ENCODE measurements around the gene ACOXL.

Gene ACOXL

DNA sequence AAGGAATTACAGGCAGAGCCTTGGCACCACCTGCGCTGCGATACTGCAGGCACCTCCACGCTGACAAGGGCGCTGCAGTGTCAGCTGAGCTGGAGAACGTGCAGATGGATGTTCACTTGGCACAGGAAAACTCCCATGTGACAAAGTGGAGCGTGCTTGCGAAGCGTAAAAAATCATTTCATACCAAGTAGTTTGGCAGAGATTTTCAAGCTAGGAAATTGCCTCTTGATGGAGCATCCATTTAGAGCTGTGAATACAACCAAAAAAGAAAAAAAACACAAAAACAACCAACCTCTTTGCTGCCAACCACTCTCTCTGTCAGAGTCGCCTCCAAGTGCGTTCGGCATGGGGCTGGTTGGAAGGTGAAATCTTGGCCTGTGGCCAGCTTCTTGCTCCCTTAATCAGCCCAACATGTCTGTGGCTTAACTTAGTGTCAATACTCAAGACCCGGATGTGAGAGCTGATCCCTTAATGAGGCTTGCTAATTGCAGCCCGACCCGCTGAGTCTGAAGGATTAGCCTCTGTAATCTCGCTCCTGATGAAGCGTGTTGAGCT is 38.1 kb downstream of the ACOXL start:
- H4K8ac ChIP-seq (ENCODE audit: low read depth, low read length) = no peak overlapping the region
- H3K18ac ChIP-seq (ENCODE audit: low read length) = no peak overlapping the region
- H2AK5ac ChIP-seq (ENCODE audit: low read length) = no peak overlapping the region
- H3K9ac ChIP-seq (ENCODE audit: low read length) = no peak overlapping the region
- no peak for DNase-seq
- no peak overlapping the region for H4K91ac ChIP-seq (ENCODE audit: low read depth, low read length)
- no CpG with 5 or more reads among the region's 16 CpGs for WGBS (ENCODE audit: extremely low coverage, insufficient coverage, insufficient read length)
- H3K27ac ChIP-seq (ENCODE audit: low read depth, low read length) = no peak overlapping the region
- no peak overlapping the region for H3K4ac ChIP-seq (ENCODE audit: low read depth, low read length)
- H3K36me3 ChIP-seq (ENCODE audit: control insufficient read depth in 1 of 2, insufficient read depth in 2 of 2, low read length in 2 of 2) = no peaks in the 10 kb centered on the region
- H3K4me3 ChIP-seq (ENCODE audit: low read depth, low read length) = no peak overlapping the region
- H2AFZ ChIP-seq (ENCODE audit: insufficient read depth, low read length, poor library complexity) = no peak overlapping the region
- H3K23ac ChIP-seq (ENCODE audit: low read length) = peak overlapping the region; percentile 19
- H3K79me2 ChIP-seq (ENCODE audit: control insufficient read depth, insufficient read depth, low read length, poor library complexity) = no peaks in the 10 kb centered on the region
- no peak overlapping the region for H3K14ac ChIP-seq (ENCODE audit: low read length)
- H4K12ac ChIP-seq (ENCODE audit: low read depth, low read length) = no peak overlapping the region
- H3K27me3 ChIP-seq (ENCODE audit: insufficient read depth, low read length) = no peaks in the 10 kb centered on the region
- H3K79me1 ChIP-seq (ENCODE audit: low read length) = no peaks in the 10 kb centered on the region
- H3K4me1 ChIP-seq (ENCODE audit: control insufficient read depth in 1 of 2, insufficient read depth in 2 of 2, low read length in 2 of 2) = no peaks in the 10 kb centered on the region
- no peak overlapping the region for H2BK120ac ChIP-seq (ENCODE audit: insufficient read depth, low read length, poor library complexity)
- H2BK5ac ChIP-seq (ENCODE audit: low read depth, low read length, poor library complexity) = no peak overlapping the region
- H2BK12ac ChIP-seq (ENCODE audit: low read length) = no peak overlapping the region
- H3K9me3 ChIP-seq (ENCODE audit: insufficient read depth, low read depth, low read length) = peaks cover 2% of the 10 kb centered on the region
- no peak overlapping the region for H3K4me2 ChIP-seq (ENCODE audit: low read length)

DNA sequence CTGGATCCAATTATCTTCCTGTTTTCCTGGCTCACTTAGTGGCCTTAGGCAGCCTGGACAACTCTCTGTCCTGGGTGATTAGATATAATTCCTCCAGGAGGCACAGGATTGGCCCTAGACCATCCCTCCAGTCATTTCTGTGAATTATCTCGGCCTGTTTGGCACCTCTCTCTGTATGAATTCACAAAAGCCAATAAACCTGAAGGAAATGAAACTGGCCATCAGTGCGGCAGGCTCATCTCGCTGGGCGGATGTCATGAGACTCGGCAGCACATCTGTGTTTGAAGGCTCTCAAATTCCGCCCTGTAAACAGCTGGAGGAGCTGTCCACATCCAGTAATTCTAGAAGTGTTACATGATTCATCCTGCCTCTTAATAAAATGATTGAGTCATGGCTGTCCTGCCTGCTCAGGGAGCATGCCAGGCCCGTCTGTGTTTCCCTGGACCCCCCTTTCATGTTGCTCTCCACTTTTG is 38.6 kb downstream of the ACOXL start:
- Histone ChIP-seq H3K4me2 (ENCODE audit: low read length) (no peak overlapping the region), H3K4me3 (ENCODE audit: low read depth, low read length) (no peak overlapping the region), H2AFZ (ENCODE audit: insufficient read depth, low read length, poor library complexity) (no peak overlapping the region), H3K14ac (ENCODE audit: low read length) (no peak overlapping the region), H3K18ac (ENCODE audit: low read length) (no peak overlapping the region), H3K9ac (ENCODE audit: low read length) (no peak overlapping the region), H3K4ac (ENCODE audit: low read depth, low read length) (no peak overlapping the region), H3K9me3 (ENCODE audit: insufficient read depth, low read depth, low read length) (peaks cover 2% of the 10 kb centered on the region), H3K27me3 (ENCODE audit: insufficient read depth, low read length) (no peaks in the 10 kb centered on the region), H3K79me1 (ENCODE audit: low read length) (no peaks in the 10 kb centered on the region), H3K23ac (ENCODE audit: low read length) (no peak overlapping the region), H3K36me3 (ENCODE audit: control insufficient read depth in 1 of 2, insufficient read depth in 2 of 2, low read length in 2 of 2) (no peaks in the 10 kb centered on the region), H2AK5ac (ENCODE audit: low read length) (no peak overlapping the region), H3K79me2 (ENCODE audit: control insufficient read depth, insufficient read depth, low read length, poor library complexity) (no peaks in the 10 kb centered on the region), H4K8ac (ENCODE audit: low read depth, low read length) (no peak overlapping the region), H2BK5ac (ENCODE audit: low read depth, low read length, poor library complexity) (no peak overlapping the region), H4K91ac (ENCODE audit: low read depth, low read length) (no peak overlapping the region), H3K4me1 (ENCODE audit: control insufficient read depth in 1 of 2, insufficient read depth in 2 of 2, low read length in 2 of 2) (no peaks in the 10 kb centered on the region), H2BK120ac (ENCODE audit: insufficient read depth, low read length, poor library complexity) (no peak overlapping the region), H4K12ac (ENCODE audit: low read depth, low read length) (no peak overlapping the region), H2BK12ac (ENCODE audit: low read length) (no peak overlapping the region), H3K27ac (ENCODE audit: low read depth, low read length) (no peak overlapping the region)
- WGBS (ENCODE audit: extremely low coverage, insufficient coverage, insufficient read length) = no CpG with 5 or more reads among the region's 7 CpGs
- DNase-seq = no peak

- Histone ChIP-seq H3K27ac (ENCODE audit: low read depth, low read length) (no peak overlapping the region), H2AK5ac (ENCODE audit: low read length) (no peak overlapping the region), H3K14ac (ENCODE audit: low read length) (no peak overlapping the region), H4K12ac (ENCODE audit: low read depth, low read length) (no peak overlapping the region), H3K79me2 (ENCODE audit: control insufficient read depth, insufficient read depth, low read length, poor library complexity) (no peaks in the 10 kb centered on the region), H2BK5ac (ENCODE audit: low read depth, low read length, poor library complexity) (no peak overlapping the region), H3K23ac (ENCODE audit: low read length) (no peak overlapping the region), H3K4me3 (ENCODE audit: low read depth, low read length) (no peak overlapping the region), H3K4me1 (ENCODE audit: control insufficient read depth in 1 of 2, insufficient read depth in 2 of 2, low read length in 2 of 2) (no peaks in the 10 kb centered on the region), H3K4ac (ENCODE audit: low read depth, low read length) (no peak overlapping the region), H2BK12ac (ENCODE audit: low read length) (no peak overlapping the region), H3K9ac (ENCODE audit: low read length) (no peak overlapping the region), H3K18ac (ENCODE audit: low read length) (no peak overlapping the region), H3K79me1 (ENCODE audit: low read length) (no peaks in the 10 kb centered on the region), H3K27me3 (ENCODE audit: insufficient read depth, low read length) (no peaks in the 10 kb centered on the region), H3K4me2 (ENCODE audit: low read length) (no peak overlapping the region), H3K9me3 (ENCODE audit: insufficient read depth, low read depth, low read length) (peaks cover 2% of the 10 kb centered on the region), H4K8ac (ENCODE audit: low read depth, low read length) (no peak overlapping the region), H2AFZ (ENCODE audit: insufficient read depth, low read length, poor library complexity) (no peak overlapping the region), H4K91ac (ENCODE audit: low read depth, low read length) (no peak overlapping the region), H3K36me3 (ENCODE audit: control insufficient read depth in 1 of 2, insufficient read depth in 2 of 2, low read length in 2 of 2) (no peaks in the 10 kb centered on the region), H2BK120ac (ENCODE audit: insufficient read depth, low read length, poor library complexity) (no peak overlapping the region)
- no CpG with 5 or more reads among the region's 5 CpGs for WGBS (ENCODE audit: extremely low coverage, insufficient coverage, insufficient read length)
- no peak for DNase-seq
These were observed 39.4 kb downstream of the ACOXL start for GRCh38 chr2:110771547-110772382.

- H3K9me3 ChIP-seq (ENCODE audit: insufficient read depth, low read depth, low read length) = peaks cover 2% of the 10 kb centered on the region
- no peak overlapping the region for H2BK120ac ChIP-seq (ENCODE audit: insufficient read depth, low read length, poor library complexity)
- no peak overlapping the region for H3K4ac ChIP-seq (ENCODE audit: low read depth, low read length)
- H4K91ac ChIP-seq (ENCODE audit: low read depth, low read length) = no peak overlapping the region
- no peak overlapping the region for H3K18ac ChIP-seq (ENCODE audit: low read length)
- no peak overlapping the region for H3K23ac ChIP-seq (ENCODE audit: low read length)
- no peak overlapping the region for H2AFZ ChIP-seq (ENCODE audit: insufficient read depth, low read length, poor library complexity)
- H3K27me3 ChIP-seq (ENCODE audit: insufficient read depth, low read length) = no peaks in the 10 kb centered on the region
- H3K4me2 ChIP-seq (ENCODE audit: low read length) = no peak overlapping the region
- H3K4me1 ChIP-seq (ENCODE audit: control insufficient read depth in 1 of 2, insufficient read depth in 2 of 2, low read length in 2 of 2) = no peaks in the 10 kb centered on the region
- no CpG with 5 or more reads among the region's 6 CpGs for WGBS (ENCODE audit: extremely low coverage, insufficient coverage, insufficient read length)
- DNase-seq = no peak
- no peak overlapping the region for H3K27ac ChIP-seq (ENCODE audit: low read depth, low read length)
- no peaks in the 10 kb centered on the region for H3K79me2 ChIP-seq (ENCODE audit: control insufficient read depth, insufficient read depth, low read length, poor library complexity)
- no peak overlapping the region for H2AK5ac ChIP-seq (ENCODE audit: low read length)
- H3K14ac ChIP-seq (ENCODE audit: low read length) = no peak overlapping the region
- no peak overlapping the region for H2BK5ac ChIP-seq (ENCODE audit: low read depth, low read length, poor library complexity)
- H4K8ac ChIP-seq (ENCODE audit: low read depth, low read length) = no peak overlapping the region
- H3K79me1 ChIP-seq (ENCODE audit: low read length) = no peaks in the 10 kb centered on the region
- H2BK12ac ChIP-seq (ENCODE audit: low read length) = no peak overlapping the region
- H3K36me3 ChIP-seq (ENCODE audit: control insufficient read depth in 1 of 2, insufficient read depth in 2 of 2, low read length in 2 of 2) = no peaks in the 10 kb centered on the region
- H4K12ac ChIP-seq (ENCODE audit: low read depth, low read length) = no peak overlapping the region
- H3K4me3 ChIP-seq (ENCODE audit: low read depth, low read length) = no peak overlapping the region
- H3K9ac ChIP-seq (ENCODE audit: low read length) = no peak overlapping the region
These were observed 40.0 kb downstream of the ACOXL start for GRCh38 chr2:110772383-110772755.
